Caco-2 (cell line): ENCODE measurements around the gene FAM193A. TPM values are rescaled to one million over a fixed set of nuclear protein-coding genes. Genes with fewer than 3 reads are reported as not detected.

Experiments used
- BruUV-seq: library from RNA; stranded (reverse); fragments of 400-500 nt; replicated peaks from 2 replicates; lab custom pipeline; 2021; lab: Mats Ljungman, UMichigan
- CTCF ChIA-PET: fragments of 300-600 bp; sonication (Branson Sonifier 250); formaldehyde crosslinking; loops from one replicate; lab custom pipeline; 2022; ENCODE audit warnings: antibody characterized with exemption; lab: Charles Lee
- POLR2A ChIA-PET: fragments of 300-600 bp; sonication (Branson Sonifier 250); formaldehyde crosslinking; loops from one replicate; lab custom pipeline; 2022; ENCODE audit warnings: antibody characterized with exemption; lab: Charles Lee
- DNase-seq, 2 experiments: peaks; one replicate each; pipeline versions ENCODE4 v3.0.0 to v3.0.0-alpha.2; 2020 to 2022
- H3K27me3 ChIP-seq: replicated peaks from 2 replicates; pipeline ENCODE4 v1.6.0; 2011; ENCODE audit warnings: low read length; ENCODE audit not compliant: control insufficient read depth, insufficient read depth
- H3K36me3 ChIP-seq: 2 replicates; pipeline ENCODE4 v1.5.1; 2011; ENCODE audit warnings: low read length; ENCODE audit not compliant: control insufficient read depth, insufficient read depth
- H3K4me1 ChIP-seq: fragments of 250-450 bp; sonication (Bioruptor Pico); 2 replicates; pipeline ENCODE4 v1.5.1; 2020; ENCODE audit warnings: mild to moderate bottlenecking
- H3K4me3 ChIP-seq: 2 replicates; pipeline ENCODE4 v1.5.1; 2011; ENCODE audit warnings: low read depth, mild to moderate bottlenecking, control low read depth, low read length
- H3K9me3 ChIP-seq: fragments of 250-450 bp; sonication (Bioruptor Pico); 2 replicates; pipeline ENCODE4 v1.5.1; 2020; ENCODE audit warnings: mild to moderate bottlenecking, moderate library complexity
- H3K27ac Mint-ChIP-seq: one replicate; pipeline ENCODE4 v1.8.0; 2022; ENCODE audit warnings: mixed read lengths; ENCODE audit not compliant: unreplicated experiment
- H3K27me3 Mint-ChIP-seq: one replicate; pipeline ENCODE4 v1.8.0; 2022; ENCODE audit warnings: mixed read lengths; ENCODE audit not compliant: insufficient read depth, unreplicated experiment
- H3K36me3 Mint-ChIP-seq: one replicate; pipeline ENCODE4 v1.8.0; 2022; ENCODE audit warnings: mild to moderate bottlenecking, mixed read lengths; ENCODE audit not compliant: insufficient read depth, unreplicated experiment
- H3K4me1 Mint-ChIP-seq: one replicate; pipeline ENCODE4 v1.8.0; 2022; ENCODE audit warnings: low read depth, mixed read lengths; ENCODE audit not compliant: unreplicated experiment
- H3K4me3 Mint-ChIP-seq: one replicate; pipeline ENCODE4 v1.8.0; 2022; ENCODE audit warnings: mild to moderate bottlenecking, moderate library complexity, mixed read lengths; ENCODE audit not compliant: unreplicated experiment
- H3K9me3 Mint-ChIP-seq: one replicate; pipeline ENCODE4 v1.8.0; 2022; ENCODE audit warnings: mixed read lengths; ENCODE audit not compliant: unreplicated experiment
- CTCF ChIP-seq, 2 experiments: fragments of 200-600 bp in 1 of 2; IDR thresholded peaks; 1 replicate in 1 of 2; 2 replicates in 1 of 2; pipeline versions ENCODE4 v1.5.1 to v1.8.0; 2011 to 2022; ENCODE audit warnings: antibody characterized with exemption in 1 of 2, control low read depth in 1 of 2, inconsistent platforms in 1 of 2, low read depth in 1 of 2, low read length in 1 of 2, mild to moderate bottlenecking in 1 of 2, moderate library complexity in 1 of 2; ENCODE audit not compliant: insufficient read depth in 1 of 2, severe bottlenecking in 1 of 2, unreplicated experiment in 1 of 2
- intact Hi-C: fragments of 100-400 bp; cut with micrococcal nuclease; formaldehyde crosslinking; loops from one replicate; pipeline ENCODE4 v1.10.0; 2022; ENCODE audit not compliant: unreplicated experiment
- total RNA-seq: library from RNA; stranded (reverse); gene quantifications from 2 replicates; pipeline ENCODE4 v1.2.3, GENCODE V29; 2022

Gene FAM193A
- total RNA-seq, 1 experiment from 2014 or later: 28.7 TPM

- DNase-seq: no peak
- H3K9me3 ChIP-seq: no peaks in the 10 kb centered on the region
- ChIA-PET CTCF (no interaction called here), POLR2A (no interaction called here)
- Mint-ChIP-seq H3K27ac (no peak overlapping the region), H3K4me3 (no peak overlapping the region), H3K36me3 (peaks cover 12% of the 10 kb centered on the region), H3K27me3 (no peaks in the 10 kb centered on the region), H3K4me1 (no peaks in the 10 kb centered on the region), H3K9me3 (no peaks in the 10 kb centered on the region)
- intact Hi-C loops: no loop called here
- no peaks in the 10 kb centered on the region for H3K4me1 ChIP-seq
- no TSS peak for BruUV-seq
- TF ChIP-seq CTCF (IDR thresholded peaks at IDR 0.05; ENCODE audit: insufficient read depth in 1 of 2, low read depth in 1 of 2, low read length in 1 of 2, severe bottlenecking in 1 of 2, unreplicated experiment in 1 of 2): no peak
- no peaks in the 10 kb centered on the region for H3K36me3 ChIP-seq
- no peak overlapping the region for H3K4me3 ChIP-seq
- no peaks in the 10 kb centered on the region for H3K27me3 ChIP-seq
These were observed 16.4 kb downstream of the FAM193A start for GRCh38 chr4:2552806-2553205.

GRCh38 chr4:2558301-2558700 is 21.9 kb downstream of the FAM193A start:
- H3K27me3 Mint-ChIP-seq: no peaks in the 10 kb centered on the region
- no peak overlapping the region for H3K27ac Mint-ChIP-seq
- no peaks in the 10 kb centered on the region for H3K9me3 Mint-ChIP-seq
- Histone ChIP-seq H3K36me3 (no peaks in the 10 kb centered on the region), H3K4me1 (no peaks in the 10 kb centered on the region), H3K4me3 (no peak overlapping the region), H3K27me3 (no peaks in the 10 kb centered on the region), H3K9me3 (no peaks in the 10 kb centered on the region)
- peaks cover 9% of the 10 kb centered on the region for H3K36me3 Mint-ChIP-seq
- intact Hi-C loops: no loop called here
- DNase-seq: no peak
- no peak for TF ChIP-seq CTCF (IDR thresholded peaks at IDR 0.05; ENCODE audit: insufficient read depth in 1 of 2, low read depth in 1 of 2, low read length in 1 of 2, severe bottlenecking in 1 of 2, unreplicated experiment in 1 of 2)
- ChIA-PET POLR2A (interaction anchor here (0.6 kb wide), 1 partner anchor 107 kb away, joined by 3 read pairs; no protein-coding TSS in a partner anchor), CTCF (no interaction called here)
- no peak overlapping the region for H3K4me3 Mint-ChIP-seq
- no peaks in the 10 kb centered on the region for H3K4me1 Mint-ChIP-seq
- BruUV-seq: no TSS peak

- no peaks in the 10 kb centered on the region for H3K27me3 ChIP-seq
- Mint-ChIP-seq H3K27me3 (no peaks in the 10 kb centered on the region), H3K9me3 (no peaks in the 10 kb centered on the region), H3K4me1 (no peaks in the 10 kb centered on the region), H3K36me3 (peaks cover 15% of the 10 kb centered on the region), H3K27ac (peak overlapping the region; percentile 15), H3K4me3 (no peak overlapping the region)
- intact Hi-C loops: no loop called here
- H3K4me3 ChIP-seq: no peak overlapping the region
- no peaks in the 10 kb centered on the region for H3K9me3 ChIP-seq
- ChIA-PET CTCF (no interaction called here), POLR2A (interaction anchor here (0.6 kb wide), 1 partner anchor 22 kb away, joined by 4 read pairs; no protein-coding TSS in a partner anchor)
- BruUV-seq: no TSS peak
- no peak for DNase-seq
- no peaks in the 10 kb centered on the region for H3K36me3 ChIP-seq
- TF ChIP-seq CTCF (IDR thresholded peaks at IDR 0.05; ENCODE audit: insufficient read depth in 1 of 2, low read depth in 1 of 2, low read length in 1 of 2, severe bottlenecking in 1 of 2, unreplicated experiment in 1 of 2): no peak
- no peaks in the 10 kb centered on the region for H3K4me1 ChIP-seq
These were observed 23.7 kb downstream of the FAM193A start for GRCh38 chr4:2560167-2560566.
